Measurements from ENCODE around the gene ADCK1. TPM values are rescaled to one million over a fixed set of nuclear protein-coding genes. Genes with fewer than 3 reads are reported as not detected.

Gene ADCK1
- total and polyA plus RNA-seq, 2 of the 13 experiments (the other 11 are each of a cell fraction or from before 2014, with no cell fraction given) = 3.9 to 6.3 TPM

DNA sequence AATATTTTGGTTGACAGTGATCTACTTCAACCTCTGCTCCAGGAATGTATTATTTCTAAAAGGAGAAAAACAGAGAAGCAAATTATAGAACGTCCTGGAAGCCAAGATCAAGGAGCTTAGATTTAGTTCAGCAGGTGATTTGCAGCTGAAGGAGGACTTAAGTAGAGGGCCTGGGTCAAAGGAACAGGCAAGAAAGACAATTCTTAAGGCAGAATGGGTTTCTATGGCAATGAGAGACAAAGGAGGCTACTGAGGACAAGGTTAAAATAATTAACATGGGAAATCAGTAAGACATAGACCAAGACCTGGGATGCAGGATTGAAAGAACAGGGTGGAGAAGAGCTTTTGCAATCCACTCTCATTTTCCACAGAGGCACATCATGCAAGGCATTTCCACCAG is 36.6 kb upstream of the ADCK1 start:
- Histone ChIP-seq H3K4me2 (ENCODE audit: low read depth, low read length) (no peak overlapping the region), H3K27ac (ENCODE audit: extremely low read length, insufficient read depth, low read length) (no peak overlapping the region), H4K20me1 (ENCODE audit: insufficient read depth, low read length) (peaks cover 16% of the 10 kb centered on the region), H3K4me3 (replicated peaks in 1 of 3; ENCODE audit: insufficient read depth in 1 of 3, low read depth in 2 of 3, low read length in 3 of 3) (no peak overlapping the region), H3K9ac (ENCODE audit: insufficient read depth, low read depth, low read length) (no peak overlapping the region), H3K27me3 (ENCODE audit: control insufficient read depth in 1 of 2, insufficient read depth in 2 of 2, low read length in 2 of 2) (no peaks in the 10 kb centered on the region; a peak in 1 of 5 replicates), H3K9me3 (ENCODE audit: low read length) (no peaks in the 10 kb centered on the region), H3K36me3 (replicated peaks in 1 of 2; ENCODE audit: control insufficient read depth in 1 of 2, insufficient read depth in 2 of 2, low read length in 2 of 2) (no peaks in the 10 kb centered on the region), H3K79me2 (ENCODE audit: insufficient read depth, low read length) (peaks cover 25% of the 10 kb centered on the region), H3K4me1 (ENCODE audit: insufficient read depth, low read length) (peaks cover 17% of the 10 kb centered on the region), H2AFZ (ENCODE audit: low read length) (no peak overlapping the region)
- ChIA-PET POLR2A (no interaction called here), CTCF (ENCODE audit: low intra/inter-chr PET ratio, low total read pairs) (no interaction called here)
- intact Hi-C loops (cut with micrococcal nuclease; ENCODE audit: unreplicated experiment) (no loop called here), in situ Hi-C loops (cut with HindIII; ENCODE audit: extremely low pct_ligation_motif_present, low pct_unique_long_range_greater_than_20kb) (loop anchor here (5.0 kb wide), 1 partner anchor 54 kb away; no protein-coding TSS in a partner anchor)
- TF ChIP-seq STAT6 (CRISPR knock-in tag; IDR thresholded peaks at IDR 0.05; ENCODE audit: borderline replicate concordance) = no peak
- no peak for TF ChIP-seq CHCHD3 (CRISPR knock-in tag; IDR thresholded peaks at IDR 0.05)
- TF ChIP-seq ZNF619 (CRISPR knock-in tag; IDR thresholded peaks at IDR 0.05) = no peak
- TF ChIP-seq KMT2A (CRISPR knock-in tag; IDR thresholded peaks at IDR 0.05) = no peak
- no peak for TF ChIP-seq ZNF441 (CRISPR knock-in tag; IDR thresholded peaks at IDR 0.05; ENCODE audit: borderline replicate concordance)
- TF ChIP-seq SNRNP70 (IDR thresholded peaks at IDR 0.05; ENCODE audit: low read depth, low read length) = no peak
- TF ChIP-seq HMGA1 (CRISPR knock-in tag; conservative IDR thresholded peaks at IDR 0.05) = no peak
- no peak for TF ChIP-seq PLRG1 (conservative IDR thresholded peaks at IDR 0.05)
- WGBS (ENCODE audit: low lambda C conversion rate) = 7% methylated on average over 1 of the region's 1 CpG
- FAIRE-seq (no peak), DNase-seq (ENCODE audit: low spot score) (no peak), ATAC-seq (no peak)
- BruUV-seq (replicated peaks) = no TSS peak

All from HepG2 (cell line).